Neural progenitor cell (in vitro differentiated cells): Measurements from ENCODE around the gene IMP4. TPM values are rescaled to one million over a fixed set of nuclear protein-coding genes. Genes with fewer than 3 reads are reported as not detected.

Experiments
- DNase-seq: peaks from one replicate; pipeline ENCODE4 v3.0.0-alpha.2; 2016; ENCODE audit warnings: low spot score
- H2AFZ ChIP-seq: fragments of 200-600 bp; sonication (generic); replicated peaks from 2 replicates; pipeline ENCODE4 v1.6.1; 2016; ENCODE audit warnings: antibody characterized with exemption
- H3F3A ChIP-seq: fragments of 200-600 bp; sonication (generic); 2 replicates; pipeline ENCODE4 v1.6.1; 2016; ENCODE audit warnings: antibody characterized with exemption, low read depth
- H3K27ac ChIP-seq: fragments of 200-600 bp; sonication (generic); 2 replicates; pipeline ENCODE4 v1.5.1; 2016; ENCODE audit warnings: mild to moderate bottlenecking
- H3K27me3 ChIP-seq: fragments of 200-600 bp; sonication (generic); 2 replicates; pipeline ENCODE4 v1.6.1; 2016; ENCODE audit warnings: mild to moderate bottlenecking, moderate library complexity
- H3K36me3 ChIP-seq: fragments of 200-600 bp; sonication (generic); 2 replicates; pipeline ENCODE4 v1.5.1; 2016
- H3K4me1 ChIP-seq: fragments of 200-600 bp; sonication (generic); 2 replicates; pipeline ENCODE4 v1.6.1; 2016; ENCODE audit warnings: mixed run types
- H3K4me2 ChIP-seq: fragments of 200-600 bp; sonication (generic); 2 replicates; pipeline ENCODE4 v1.6.1; 2016
- H3K4me3 ChIP-seq: fragments of 200-600 bp; sonication (generic); 2 replicates; pipeline ENCODE4 v1.5.1; 2016
- H3K79me2 ChIP-seq: fragments of 200-600 bp; sonication (generic); 2 replicates; pipeline ENCODE4 v1.6.1; 2016; ENCODE audit warnings: low read depth
- H3K9ac ChIP-seq: fragments of 200-600 bp; sonication (generic); 2 replicates; pipeline ENCODE4 v1.6.1; 2016
- H3K9me3 ChIP-seq: fragments of 200-600 bp; sonication (generic); 2 replicates; pipeline ENCODE4 v1.5.1; 2016; ENCODE audit warnings: low read depth
- H4K20me1 ChIP-seq: fragments of 200-600 bp; sonication (generic); 2 replicates; pipeline ENCODE4 v1.6.1; 2016; ENCODE audit warnings: low read depth
- H3K27ac Mint-ChIP-seq: 3 replicates; pipeline ENCODE4 v1.8.0; 2021; ENCODE audit warnings: mixed read lengths
- H3K27me3 Mint-ChIP-seq: 2 replicates; pipeline ENCODE4 v1.8.0; 2022; ENCODE audit warnings: low read depth, mild to moderate bottlenecking, inconsistent platforms, moderate library complexity, mixed read lengths; ENCODE audit not compliant: insufficient read depth
- H3K36me3 Mint-ChIP-seq: 3 replicates; pipeline ENCODE4 v1.8.0; 2021; ENCODE audit warnings: mixed read lengths
- H3K4me1 Mint-ChIP-seq: 3 replicates; pipeline ENCODE4 v1.8.0; 2021; ENCODE audit warnings: mixed read lengths
- H3K4me3 Mint-ChIP-seq: 3 replicates; pipeline ENCODE4 v1.8.0; 2021; ENCODE audit warnings: mild to moderate bottlenecking, moderate library complexity, mixed read lengths
- H3K9me3 Mint-ChIP-seq: 3 replicates; pipeline ENCODE4 v1.8.0; 2020; ENCODE audit warnings: mixed read lengths
- CTCF ChIP-seq: fragments of 200-600 bp; sonication (generic); IDR thresholded peaks from 2 replicates; pipeline ENCODE4 v1.5.1; 2017; ENCODE audit warnings: antibody characterized with exemption, mild to moderate bottlenecking
- EZH2 ChIP-seq: fragments of 200-600 bp; sonication (generic); IDR thresholded peaks from 2 replicates; pipeline ENCODE4 v1.6.1; 2017; ENCODE audit warnings: antibody characterized with exemption, mild to moderate bottlenecking, moderate library complexity
- EZH2phosphoT487 ChIP-seq: fragments of 200-600 bp; sonication (generic); IDR thresholded peaks from 2 replicates; pipeline ENCODE4 v1.6.1; 2017; ENCODE audit warnings: antibody characterized with exemption
- total RNA-seq: library from RNA; depleted of rRNA; stranded (reverse); fragments of >200 nt; gene quantifications from 2 replicates; pipeline ENCODE4 v1.2.3, GENCODE V29; 2015; ENCODE audit warnings: low replicate concordance

The IMP4 gene
- total RNA-seq, 1 donor from 2014 or later: 23.3 TPM

DNA sequence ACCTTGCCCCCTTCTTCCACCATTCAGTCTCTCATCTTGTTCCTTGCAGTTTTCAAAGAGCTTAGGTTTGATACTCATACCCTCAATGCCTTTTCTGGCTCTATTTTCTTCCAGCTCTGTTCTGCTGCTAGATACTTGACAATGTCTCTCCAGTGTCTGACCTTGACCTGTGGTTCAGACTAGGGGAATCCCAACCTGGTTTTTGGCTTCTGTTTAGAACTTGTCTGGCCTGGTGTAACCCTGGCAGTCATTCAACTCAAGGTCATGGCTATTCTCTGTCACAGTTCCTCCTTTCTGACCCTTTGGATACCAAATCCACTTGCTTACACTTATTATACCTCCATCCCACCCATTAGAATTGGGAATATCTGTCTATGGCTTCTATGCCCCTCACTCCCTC lies 31.8 kb upstream of the IMP4 start:
- Mint-ChIP-seq H3K4me1 (no peaks in the 10 kb centered on the region), H3K9me3 (no peaks in the 10 kb centered on the region), H3K4me3 (no peak overlapping the region), H3K27ac (no peak overlapping the region), H3K27me3 (no peaks in the 10 kb centered on the region), H3K36me3 (no peaks in the 10 kb centered on the region)
- no peak for TF ChIP-seq CTCF
- TF ChIP-seq EZH2phosphoT487: no peak
- TF ChIP-seq EZH2: no peak
- H3K36me3 ChIP-seq: no peaks in the 10 kb centered on the region
- H3K79me2 ChIP-seq: no peaks in the 10 kb centered on the region
- peaks cover 41% of the 10 kb centered on the region for H3K27me3 ChIP-seq
- no peaks in the 10 kb centered on the region for H3K4me1 ChIP-seq
- H2AFZ ChIP-seq: no peak overlapping the region
- H3K9me3 ChIP-seq: no peaks in the 10 kb centered on the region
- no peaks in the 10 kb centered on the region for H4K20me1 ChIP-seq
- no peak overlapping the region for H3K4me3 ChIP-seq
- H3F3A ChIP-seq: no peaks in the 10 kb centered on the region
- no peak overlapping the region for H3K9ac ChIP-seq
- no peak overlapping the region for H3K27ac ChIP-seq
- H3K4me2 ChIP-seq: no peak overlapping the region
- no peak for DNase-seq

DNA sequence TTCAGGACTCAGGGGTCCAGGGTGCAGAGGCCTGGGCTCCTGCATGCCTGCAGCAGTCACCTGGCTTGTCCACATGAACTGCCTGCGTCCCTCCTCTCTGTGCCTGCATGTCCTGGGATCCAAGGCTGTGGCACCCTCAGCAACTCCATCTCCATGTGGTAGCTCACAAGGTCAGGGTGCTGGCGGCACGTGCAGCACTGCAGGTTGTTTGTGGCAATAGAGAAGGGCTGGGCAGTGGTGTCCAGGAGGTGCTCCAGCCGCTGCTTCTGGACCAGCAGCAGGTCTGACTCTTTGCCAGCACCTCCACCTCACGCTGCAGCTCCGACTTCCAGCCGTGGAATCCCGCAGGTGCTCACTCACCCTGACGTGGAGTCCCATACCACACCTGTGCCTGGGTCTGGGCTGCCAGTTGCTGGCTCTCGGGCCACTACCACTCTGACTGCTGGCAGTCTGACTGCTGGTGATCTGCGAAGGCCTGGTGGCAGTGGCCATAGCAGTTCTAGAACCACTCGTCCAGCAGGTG lies 28.8 kb upstream of the IMP4 start:
- Histone ChIP-seq H3K9me3 (no peaks in the 10 kb centered on the region), H3K79me2 (no peaks in the 10 kb centered on the region), H3F3A (no peaks in the 10 kb centered on the region), H4K20me1 (no peaks in the 10 kb centered on the region), H3K4me1 (no peaks in the 10 kb centered on the region), H3K4me2 (no peak overlapping the region), H3K27me3 (peaks cover 25% of the 10 kb centered on the region), H3K27ac (no peak overlapping the region), H3K4me3 (no peak overlapping the region), H2AFZ (no peak overlapping the region), H3K9ac (no peak overlapping the region), H3K36me3 (no peaks in the 10 kb centered on the region)
- Mint-ChIP-seq H3K4me3 (no peak overlapping the region), H3K36me3 (no peaks in the 10 kb centered on the region), H3K27me3 (no peaks in the 10 kb centered on the region), H3K27ac (no peak overlapping the region), H3K4me1 (no peaks in the 10 kb centered on the region), H3K9me3 (no peaks in the 10 kb centered on the region)
- no peak for DNase-seq
- no peak for TF ChIP-seq EZH2
- TF ChIP-seq EZH2phosphoT487: no peak
- TF ChIP-seq CTCF: no peak

DNA sequence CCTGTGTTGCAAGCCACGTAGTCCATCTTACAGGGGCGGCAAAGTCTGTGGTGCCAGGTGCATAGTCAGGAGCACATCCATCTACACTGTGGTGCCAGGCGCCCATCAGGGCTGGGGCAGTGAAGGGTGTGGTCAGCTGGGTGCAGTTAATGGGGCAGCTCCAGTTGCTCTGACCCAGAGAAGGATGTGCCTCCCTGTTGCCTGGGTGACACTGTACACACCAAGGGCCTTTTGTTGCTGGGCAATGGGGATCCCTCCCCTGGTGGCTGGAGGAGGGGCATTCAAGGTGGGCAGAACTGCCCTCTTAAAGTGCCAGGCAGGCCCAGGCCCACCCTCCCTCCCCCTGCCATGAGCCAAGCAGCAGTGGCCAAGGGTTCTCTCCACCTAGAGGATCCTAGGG lies 28.3 kb upstream of the IMP4 start:
- Histone ChIP-seq H3K9ac (no peak overlapping the region), H3K36me3 (no peaks in the 10 kb centered on the region), H3K27ac (no peak overlapping the region), H3K9me3 (no peaks in the 10 kb centered on the region), H3K4me3 (no peak overlapping the region), H3F3A (no peaks in the 10 kb centered on the region), H3K27me3 (peaks cover 20% of the 10 kb centered on the region), H2AFZ (no peak overlapping the region), H3K79me2 (no peaks in the 10 kb centered on the region), H4K20me1 (no peaks in the 10 kb centered on the region), H3K4me2 (no peak overlapping the region), H3K4me1 (no peaks in the 10 kb centered on the region)
- Mint-ChIP-seq H3K36me3 (no peaks in the 10 kb centered on the region), H3K4me3 (no peak overlapping the region), H3K27ac (no peak overlapping the region), H3K27me3 (no peaks in the 10 kb centered on the region), H3K9me3 (no peaks in the 10 kb centered on the region), H3K4me1 (no peaks in the 10 kb centered on the region)
- DNase-seq: no peak
- TF ChIP-seq CTCF: no peak
- no peak for TF ChIP-seq EZH2
- no peak for TF ChIP-seq EZH2phosphoT487
